CD1c-positive myeloid dendritic cell (primary cell): ENCODE results near the gene AFAP1L2.

ENCODE experiments used
- DNase-seq: peaks from one replicate; pipeline ENCODE4 v3.0.0-alpha.2; 2016; ENCODE audit errors: extremely low spot score

Gene AFAP1L2

GRCh38 chr10:114272696-114273095 lies 131.6 kb downstream of the AFAP1L2 start:
- no peak for DNase-seq

GRCh38 chr10:114271779-114272167 lies 132.5 kb downstream of the AFAP1L2 start:
- no peak for DNase-seq

GRCh38 chr10:114271075-114271778 lies 133.1 kb downstream of the AFAP1L2 start:
- no peak for DNase-seq

- no peak for DNase-seq
Observed at GRCh38 chr10:114266521-114266920, 137.8 kb downstream of the AFAP1L2 start.

- DNase-seq, result no peak
Observed at GRCh38 chr10:114265392-114266053, 138.8 kb downstream of the AFAP1L2 start.

GRCh38 chr10:114262496-114262895 lies 141.8 kb downstream of the AFAP1L2 start:
- no peak for DNase-seq

- DNase-seq, result no peak
Observed at GRCh38 chr10:114261076-114261475, 143.2 kb downstream of the AFAP1L2 start.

- DNase-seq, result no peak
Observed at GRCh38 chr10:114260366-114260765, 143.9 kb downstream of the AFAP1L2 start.

- DNase-seq, result no peak
Observed at GRCh38 chr10:114259824-114260223, 144.5 kb downstream of the AFAP1L2 start.

GRCh38 chr10:114258274-114258840 lies 145.9 kb downstream of the AFAP1L2 start:
- no peak for DNase-seq

- no peak for DNase-seq
Observed at GRCh38 chr10:114257498-114257897, 146.8 kb downstream of the AFAP1L2 start.

- DNase-seq, result no peak
Observed at GRCh38 chr10:114256822-114257221, 147.5 kb downstream of the AFAP1L2 start.

GRCh38 chr10:114256008-114256765 lies 148.1 kb downstream of the AFAP1L2 start:
- no peak for DNase-seq

- no peak for DNase-seq
Observed at GRCh38 chr10:114255227-114255626, 149.1 kb downstream of the AFAP1L2 start.

- no peak for DNase-seq
Observed at GRCh38 chr10:114252883-114253282, 151.4 kb downstream of the AFAP1L2 start.

- DNase-seq, result no peak
Observed at GRCh38 chr10:114252092-114252491, 152.2 kb downstream of the AFAP1L2 start.

- no peak for DNase-seq
Observed at GRCh38 chr10:114250716-114251115, 153.6 kb downstream of the AFAP1L2 start.

- no peak for DNase-seq
Observed at GRCh38 chr10:114250236-114250635, 154.1 kb downstream of the AFAP1L2 start.

- no peak for DNase-seq
Observed at GRCh38 chr10:114246679-114247305, 157.5 kb downstream of the AFAP1L2 start.

GRCh38 chr10:114245121-114245791 lies 159.0 kb downstream of the AFAP1L2 start:
- DNase-seq, result no peak
